Epithelial cell of proximal tubule (primary cell): ENCODE results near the gene GAGE10. TPM values are rescaled to one million over a fixed set of nuclear protein-coding genes. Genes with fewer than 3 reads are reported as not detected.
A peak's percentile ranks its signal among the peaks of the same experiment; 100 is the strongest.

Source experiments
- DNase-seq: peaks from one replicate; pipeline ENCODE4 v3.0.0-alpha.2; 2011; ENCODE audit warnings: low read depth
- H3K4me3 ChIP-seq: 2 replicates; pipeline ENCODE4 v1.5.1; 2011; ENCODE audit warnings: low read depth, mild to moderate bottlenecking, low read length
- CTCF ChIP-seq: conservative IDR thresholded peaks from 2 replicates; pipeline ENCODE4 v1.5.1; 2012; ENCODE audit warnings: low read depth, mild to moderate bottlenecking, low read length
- total RNA-seq: library from RNA; depleted of rRNA; stranded (reverse); fragments of >200 nt; gene quantifications from 2 replicates; pipeline ENCODE4 v1.2.3, GENCODE V29; 2015

Gene GAGE10
- total RNA-seq, 1 donor from 2014 or later = not detected

- DNase-seq = no peak
- no peak overlapping the region for H3K4me3 ChIP-seq
- no peak for TF ChIP-seq CTCF
These were observed 43.0 kb upstream of the GAGE10 start for GRCh38 chrX:49260221-49260985.

- TF ChIP-seq CTCF = no peak
- no peak for DNase-seq
- no peak overlapping the region for H3K4me3 ChIP-seq
These were observed 40.8 kb upstream of the GAGE10 start for GRCh38 chrX:49262603-49263002.

- DNase-seq = no peak
- H3K4me3 ChIP-seq = no peak overlapping the region
- TF ChIP-seq CTCF = no peak
These were observed 39.8 kb upstream of the GAGE10 start for GRCh38 chrX:49263631-49264030.

- no peak for TF ChIP-seq CTCF
- DNase-seq = no peak
- H3K4me3 ChIP-seq = no peak within 1 kb of the TSS
These were observed 39.0 kb upstream of the GAGE10 start, which contains the start of gene FOXP3 for GRCh38 chrX:49264460-49264859. TSS of gene FOXP3 (minus strand) at chrX:49264710. CDS start at chrX:49258505, 6,205 bp downstream.

GRCh38 chrX:49266523-49267445 lies 36.7 kb upstream of the GAGE10 start:
- no peak for DNase-seq
- TF ChIP-seq CTCF = no peak

GRCh38 chrX:49268702-49269009 lies 34.8 kb upstream of the GAGE10 start:
- H3K4me3 ChIP-seq = peak overlapping the region; percentile 66
- no peak for TF ChIP-seq CTCF
- DNase-seq = no peak

More at GRCh38 chrX:49266523-49267445, 36.7 kb upstream of the GAGE10 start:
- no peak overlapping the region for H3K4me3 ChIP-seq
